DOHH2 (cell line): Measurements from ENCODE around the gene TMUB2.

ENCODE experiments used
- H3F3A ChIP-seq: fragments of 200-600 bp; sonication (generic), shearing (Covaris generic); 2 replicates; pipeline ENCODE4 v1.6.0; 2016; ENCODE audit warnings: antibody characterized with exemption, mild to moderate bottlenecking; ENCODE audit not compliant: control insufficient read depth, insufficient read depth
- H3K27ac ChIP-seq: fragments of 200-600 bp; sonication (generic); 2 replicates; pipeline ENCODE4 v1.5.1; 2014; ENCODE audit warnings: low read depth, mild to moderate bottlenecking, low read length, moderate library complexity
- H3K27me3 ChIP-seq: fragments of 200-600 bp; sonication (generic); 2 replicates; pipeline ENCODE4 v1.6.1; 2014; ENCODE audit warnings: mild to moderate bottlenecking, low read length, mixed read lengths; ENCODE audit not compliant: control insufficient read depth
- H3K36me3 ChIP-seq: fragments of 200-600 bp; sonication (generic); 2 replicates; pipeline ENCODE4 v1.6.1; 2014; ENCODE audit warnings: mild to moderate bottlenecking, low read length, moderate library complexity, mixed read lengths; ENCODE audit not compliant: control insufficient read depth
- H3K4me1 ChIP-seq: fragments of 200-600 bp; sonication (generic); 2 replicates; pipeline ENCODE4 v1.6.1; 2014; ENCODE audit warnings: mild to moderate bottlenecking, low read length, mixed read lengths; ENCODE audit not compliant: control insufficient read depth
- H3K4me2 ChIP-seq: fragments of 200-600 bp; sonication (generic); 2 replicates; pipeline ENCODE4 v1.6.0; 2014; ENCODE audit warnings: mild to moderate bottlenecking, low read length, moderate library complexity
- H3K4me3 ChIP-seq: fragments of 200-600 bp; sonication (generic); 2 replicates; pipeline ENCODE4 v1.5.1; 2014; ENCODE audit warnings: mild to moderate bottlenecking, low read length, mixed read lengths
- H3K79me2 ChIP-seq: fragments of 200-600 bp; sonication (generic); 2 replicates; pipeline ENCODE4 v1.6.1; 2014; ENCODE audit warnings: mild to moderate bottlenecking, low read length, mixed read lengths; ENCODE audit not compliant: control insufficient read depth
- H3K9me2 ChIP-seq: fragments of 200-600 bp; sonication (generic); replicated peaks from 2 replicates; pipeline ENCODE4 v1.6.1; 2014; ENCODE audit warnings: mild to moderate bottlenecking, low read length, mixed read lengths; ENCODE audit not compliant: control insufficient read depth
- H3K9me3 ChIP-seq: fragments of 200-600 bp; sonication (generic); 2 replicates; pipeline ENCODE4 v1.6.1; 2014; ENCODE audit warnings: antibody characterized with exemption, low read length, mixed read lengths; ENCODE audit not compliant: control insufficient read depth, insufficient read depth
- H4K20me1 ChIP-seq: fragments of 200-600 bp; sonication (generic); 2 replicates; pipeline ENCODE4 v1.6.0; 2014; ENCODE audit warnings: low read depth, mild to moderate bottlenecking, antibody characterized with exemption, low read length, moderate library complexity; ENCODE audit not compliant: control insufficient read depth, insufficient read depth
- CTCF ChIP-seq: fragments of 200-600 bp; sonication (generic); IDR thresholded peaks from one replicate; pipeline ENCODE4 v1.5.1; 2014; ENCODE audit warnings: antibody characterized with exemption, mild to moderate bottlenecking, low read depth, low read length; ENCODE audit not compliant: poor library complexity, severe bottlenecking
- EZH2phosphoT487 ChIP-seq: fragments of 200-600 bp; sonication (generic); IDR thresholded peaks from 2 replicates; pipeline ENCODE4 v1.6.1; 2017; ENCODE audit warnings: borderline replicate concordance, mild to moderate bottlenecking, antibody characterized with exemption, low read length, moderate library complexity, mixed read lengths

TMUB2 gene

GRCh38 chr17:44209786-44210341 lies 23.1 kb downstream of the TMUB2 start:
- Histone ChIP-seq H3K4me3 (peak overlapping the region; percentile 62), H3K4me2 (peak overlapping the region; percentile 75), H3K9me2 (no peaks in the 10 kb centered on the region), H3K79me2 (peaks cover 17% of the 10 kb centered on the region), H3F3A (peaks cover 32% of the 10 kb centered on the region), H3K27me3 (no peaks in the 10 kb centered on the region), H3K27ac (peak overlapping the region; percentile 75), H3K4me1 (peaks cover 51% of the 10 kb centered on the region), H4K20me1 (no peaks in the 10 kb centered on the region), H3K9me3 (no peaks in the 10 kb centered on the region), H3K36me3 (peaks cover 83% of the 10 kb centered on the region)
- no peak for TF ChIP-seq CTCF
- no peak for TF ChIP-seq EZH2phosphoT487

DNA sequence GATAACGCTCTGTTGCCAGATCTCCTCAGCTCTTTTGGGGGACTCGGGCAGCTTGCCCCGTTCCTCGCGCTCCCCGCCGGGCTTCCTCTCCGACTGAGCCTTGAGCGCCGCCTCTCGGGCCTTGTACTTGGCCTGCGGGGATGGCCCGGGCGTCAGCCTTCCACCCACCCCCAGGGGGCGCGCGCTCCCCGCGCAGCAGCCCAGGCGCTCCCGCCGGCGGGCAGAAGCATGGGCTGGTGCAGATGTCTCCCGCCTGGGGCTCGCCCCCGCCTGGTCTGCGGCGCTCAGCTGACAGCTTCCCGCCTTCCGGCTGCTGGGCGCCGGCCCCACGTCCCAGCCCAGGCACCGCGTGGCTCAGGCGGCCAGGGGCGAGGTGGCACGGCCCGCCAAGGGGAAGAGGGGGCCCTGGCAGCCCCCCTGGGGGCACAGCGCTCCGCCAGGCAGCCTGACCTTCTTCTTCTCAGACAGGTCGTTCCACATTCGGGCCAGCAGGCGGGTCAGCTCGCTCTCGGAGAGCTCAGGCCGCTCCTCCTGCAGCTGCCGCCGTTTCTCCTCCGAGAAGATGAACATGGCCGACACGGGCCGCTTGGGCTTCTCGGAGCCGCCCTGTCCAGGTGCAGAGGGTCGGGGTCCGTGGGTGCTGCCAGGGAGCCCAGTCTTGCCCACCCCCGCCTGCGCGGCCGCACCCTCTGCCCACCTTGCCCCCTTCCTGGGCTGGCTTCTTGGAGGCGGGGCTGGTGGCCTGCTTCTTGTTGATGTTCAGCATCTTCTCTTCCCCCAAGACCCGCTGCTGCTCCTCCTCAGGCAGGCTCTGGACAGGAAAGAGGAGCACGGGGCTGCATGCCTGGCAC lies 23.8 kb downstream of the TMUB2 start:
- H3K79me2 ChIP-seq, result peaks cover 24% of the 10 kb centered on the region
- H3K27ac ChIP-seq, result peak overlapping the region; percentile 75
- H3F3A ChIP-seq, result peaks cover 31% of the 10 kb centered on the region
- H3K4me3 ChIP-seq, result peak overlapping the region; percentile 67
- no peaks in the 10 kb centered on the region for H4K20me1 ChIP-seq
- no peaks in the 10 kb centered on the region for H3K9me2 ChIP-seq
- no peaks in the 10 kb centered on the region for H3K27me3 ChIP-seq
- TF ChIP-seq EZH2phosphoT487 (no peak), CTCF (peak; percentile 96)
- H3K4me1 ChIP-seq, result peaks cover 58% of the 10 kb centered on the region
- H3K36me3 ChIP-seq, result peaks cover 90% of the 10 kb centered on the region
- H3K9me3 ChIP-seq, result no peaks in the 10 kb centered on the region
- H3K4me2 ChIP-seq, result peak overlapping the region; percentile 75

DNA sequence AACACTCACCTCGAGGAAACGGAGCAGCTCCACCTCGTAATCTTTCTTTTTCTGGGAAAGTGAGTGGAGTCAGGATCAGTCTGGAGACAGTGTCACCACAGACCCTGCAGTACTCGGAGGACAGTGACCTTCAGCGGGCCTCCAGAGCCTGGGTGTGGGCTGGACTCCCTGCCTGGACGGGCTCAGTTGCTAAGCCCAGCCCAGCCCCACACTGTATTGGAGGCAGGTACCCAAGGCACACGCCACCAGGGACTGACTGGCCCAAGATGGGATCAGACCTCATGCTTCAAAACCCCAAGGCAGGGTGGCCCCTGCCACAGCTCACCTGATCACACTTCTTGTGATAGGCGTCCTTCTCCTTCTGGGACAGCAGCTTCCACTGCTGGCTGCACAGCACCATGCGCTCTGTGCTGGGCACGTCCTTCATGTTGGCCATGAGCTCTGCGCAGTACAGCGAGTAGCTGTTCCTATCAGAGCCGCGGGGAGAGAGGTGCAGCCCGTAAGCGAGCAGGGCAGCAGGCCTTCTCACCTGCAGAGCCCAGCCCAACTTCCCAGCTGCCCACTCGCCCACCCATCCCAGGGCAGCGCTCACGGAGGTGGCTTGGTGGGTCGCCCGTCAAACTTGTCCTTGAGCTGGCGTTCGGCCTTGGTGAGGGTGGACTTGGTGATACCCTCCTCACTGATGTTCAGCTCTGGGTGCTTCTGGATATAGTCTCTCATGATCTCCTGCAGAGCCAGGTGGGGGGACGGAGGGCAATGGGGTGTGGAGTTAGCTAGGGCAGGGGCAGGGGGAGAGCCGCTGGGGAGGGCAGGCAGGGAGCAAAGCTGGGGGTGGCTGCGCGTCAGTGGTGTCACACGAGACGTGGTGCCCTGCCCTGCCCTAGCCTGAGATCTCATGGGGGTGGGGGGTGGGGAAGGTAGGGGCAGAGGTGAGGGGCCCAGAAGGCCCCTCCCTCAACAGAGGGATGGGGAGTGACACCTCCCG lies 24.8 kb downstream of the TMUB2 start:
- TF ChIP-seq CTCF, result no peak
- TF ChIP-seq EZH2phosphoT487, result no peak
- H3K9me2 ChIP-seq, result no peaks in the 10 kb centered on the region
- peaks cover 68% of the 10 kb centered on the region for H3K4me1 ChIP-seq
- peak overlapping the region; percentile 75 for H3K27ac ChIP-seq
- H3K4me3 ChIP-seq, result peak overlapping the region; percentile 67
- H3K79me2 ChIP-seq, result peaks cover 34% of the 10 kb centered on the region
- no peaks in the 10 kb centered on the region for H3K27me3 ChIP-seq
- peaks cover 96% of the 10 kb centered on the region for H3K36me3 ChIP-seq
- H3K9me3 ChIP-seq, result no peaks in the 10 kb centered on the region
- peak overlapping the region; percentile 75 for H3K4me2 ChIP-seq
- no peaks in the 10 kb centered on the region for H4K20me1 ChIP-seq
- peaks cover 28% of the 10 kb centered on the region for H3F3A ChIP-seq
